Transverse colon (tissue), 4 donors: ENCODE measurements around the gene RPL10. TPM values are rescaled to one million over a fixed set of nuclear protein-coding genes. Genes with fewer than 3 reads are reported as not detected.
A peak's percentile ranks its signal among the peaks of the same experiment; 100 is the strongest.

Source experiments
- DNase-seq: peaks from one replicate; pipeline ENCODE4 v3.0.0-alpha.2; 2019
- H3K27ac ChIP-seq, 4 donors: fragments of 200-600 bp; sonication (generic); 2 replicates each; pipeline ENCODE4 v1.5.1; 2016 to 2018; ENCODE audit warnings: inconsistent platforms in 4 of 4
- H3K27me3 ChIP-seq: fragments of 200-600 bp; sonication (generic); 2 replicates; pipeline ENCODE4 v1.5.1; 2017; ENCODE audit warnings: inconsistent platforms
- H3K36me3 ChIP-seq, 4 donors: fragments of 200-600 bp; sonication (generic); 2 replicates each; pipeline ENCODE4 v1.5.1; 2017 to 2019; ENCODE audit warnings: inconsistent platforms in 4 of 4
- H3K4me1 ChIP-seq, 4 donors: fragments of 200-600 bp; sonication (generic); 2 replicates each; pipeline ENCODE4 v1.5.1; 2017 to 2020; ENCODE audit warnings: inconsistent platforms in 4 of 4
- H3K4me3 ChIP-seq, 4 donors: fragments of 200-600 bp; sonication (generic); 1 replicate in 1 of 4; 2 replicates in 3 of 4; pipeline versions ENCODE4 v1.5.1 to v1.6.1; 2017 to 2019; ENCODE audit warnings: inconsistent platforms in 4 of 4
- H3K9me3 ChIP-seq, 2 donors: fragments of 200-600 bp; sonication (generic); 2 replicates each; pipeline ENCODE4 v1.5.1; 2017 to 2019; ENCODE audit warnings: inconsistent platforms in 2 of 2
- EP300 ChIP-seq: sonication (generic); formaldehyde crosslinking; IDR thresholded peaks from one replicate; pipeline ENCODE4 v1.6.1; 2017; ENCODE audit warnings: antibody characterized with exemption, low read depth
- POLR2A ChIP-seq: fragments of 450-650 bp; IDR thresholded peaks from one replicate; pipeline ENCODE4 v1.6.1; 2016; ENCODE audit warnings: antibody characterized with exemption, mild to moderate bottlenecking, moderate library complexity
- POLR2AphosphoS5 ChIP-seq, 3 donors: sonication (generic); formaldehyde crosslinking; IDR thresholded peaks; one replicate each; pipeline ENCODE4 v1.6.1; 2016; ENCODE audit warnings: antibody characterized with exemption in 3 of 3
- WGBS, 2 donors: methylation state at CpG; one replicate each; pipeline ENCODE4 v1.1.5; 2018; ENCODE audit warnings: low coverage in 1 of 2; 5-methylcytosine and 5-hydroxymethylcytosine counted together
- in situ Hi-C, 4 donors: fragments of 200-750 bp; cut with MboI; loops; one replicate each; pipeline versions ENCODE4 v1.15.0 to v1.15.1; 2017; ENCODE audit warnings: low sequenced_read_pairs in 3 of 4, low pct_ligation_motif_present in 1 of 4, low pct_unique_long_range_greater_than_20kb in 1 of 4
- intact Hi-C: fragments of 100-400 bp; cut with DNase I; formaldehyde crosslinking; loops from one replicate; pipeline ENCODE4 v1.15.1; 2023; ENCODE audit warnings: low total_unique reads
- total RNA-seq, 4 donors: library from RNA; depleted of rRNA; stranded (reverse); fragments of >200 nt; gene quantifications; one replicate each; pipeline ENCODE4 v1.1.0, GENCODE V29; 2016
- TF ChIP-seq, protein P1 (sequence below), 5 experiments: fragments of 200-600 bp in 3 of 5; fragments of 450-650 bp in 2 of 5; sonication (generic) in 3 of 5; IDR thresholded peaks; 1 replicate in 2 of 5; 2 replicates in 3 of 5; pipeline ENCODE4 v1.5.1; 2016 to 2017; ENCODE audit warnings: antibody characterized with exemption in 5 of 5, inconsistent platforms in 3 of 5, mild to moderate bottlenecking in 2 of 5, moderate library complexity in 1 of 5

Gene RPL10
- total RNA-seq, result 1,000 to 10,000 TPM; 1,352 to 4,861 (median 3,415) TPM

DNA sequence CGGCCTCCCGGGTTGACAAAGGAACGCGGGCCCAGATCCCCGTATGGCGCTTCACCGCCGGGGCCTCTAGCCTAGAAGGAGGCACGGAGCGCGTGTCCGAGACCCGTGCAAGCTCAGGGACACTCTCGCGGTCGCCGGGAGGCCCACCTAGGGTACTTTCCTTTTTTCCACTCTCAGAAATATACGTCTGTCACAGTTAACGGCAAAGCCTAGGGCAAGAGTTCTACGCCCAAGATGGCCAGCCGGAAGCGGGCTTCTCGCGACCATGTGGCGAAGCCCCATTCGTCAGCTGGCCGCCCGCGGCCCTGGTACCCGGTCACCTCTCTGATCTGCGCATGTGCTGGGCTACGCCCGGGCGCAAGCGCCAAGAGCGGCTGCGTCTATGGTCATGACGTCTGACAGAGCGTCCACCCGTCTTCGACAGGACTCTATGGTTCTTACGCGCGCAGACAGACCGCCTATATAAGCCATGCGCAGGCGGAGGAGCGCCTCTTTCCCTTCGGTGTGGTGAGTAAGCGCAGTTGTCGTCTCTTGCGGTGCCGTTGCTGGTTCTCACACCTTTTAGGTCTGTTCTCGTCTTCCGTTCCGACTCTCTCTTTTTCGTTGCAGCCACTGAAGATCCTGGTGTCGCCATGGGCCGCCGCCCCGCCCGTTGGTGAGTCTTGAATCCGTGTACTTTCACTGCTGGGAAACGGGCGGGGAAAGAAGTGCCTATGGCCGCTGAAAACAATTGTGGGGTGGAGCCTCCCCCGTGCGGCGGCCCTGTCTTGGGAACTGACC is at the start of gene RPL10:
TSS of gene RPL10 (plus strand) at position 490 of the 780 bp plus-strand sequence. CDS start at position 633, 143 bp downstream.
- WGBS, 2 donors, result 55% methylated on average over 69 of the region's 69 CpGs; no CpG with 5 or more reads in 1 of the 2 donors
- TF ChIP-seq, protein P1, sequence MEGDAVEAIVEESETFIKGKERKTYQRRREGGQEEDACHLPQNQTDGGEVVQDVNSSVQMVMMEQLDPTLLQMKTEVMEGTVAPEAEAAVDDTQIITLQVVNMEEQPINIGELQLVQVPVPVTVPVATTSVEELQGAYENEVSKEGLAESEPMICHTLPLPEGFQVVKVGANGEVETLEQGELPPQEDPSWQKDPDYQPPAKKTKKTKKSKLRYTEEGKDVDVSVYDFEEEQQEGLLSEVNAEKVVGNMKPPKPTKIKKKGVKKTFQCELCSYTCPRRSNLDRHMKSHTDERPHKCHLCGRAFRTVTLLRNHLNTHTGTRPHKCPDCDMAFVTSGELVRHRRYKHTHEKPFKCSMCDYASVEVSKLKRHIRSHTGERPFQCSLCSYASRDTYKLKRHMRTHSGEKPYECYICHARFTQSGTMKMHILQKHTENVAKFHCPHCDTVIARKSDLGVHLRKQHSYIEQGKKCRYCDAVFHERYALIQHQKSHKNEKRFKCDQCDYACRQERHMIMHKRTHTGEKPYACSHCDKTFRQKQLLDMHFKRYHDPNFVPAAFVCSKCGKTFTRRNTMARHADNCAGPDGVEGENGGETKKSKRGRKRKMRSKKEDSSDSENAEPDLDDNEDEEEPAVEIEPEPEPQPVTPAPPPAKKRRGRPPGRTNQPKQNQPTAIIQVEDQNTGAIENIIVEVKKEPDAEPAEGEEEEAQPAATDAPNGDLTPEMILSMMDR (IDR thresholded peaks at IDR 0.05), result no peak
- TF ChIP-seq POLR2A, result peak; percentile 98
- peak; percentile 98 to 100 (median 99) for TF ChIP-seq POLR2AphosphoS5 (IDR thresholded peaks at IDR 0.05)
- H3K4me3 ChIP-seq, result peak within 1 kb of the TSS; percentile 60 to 84 (median 67)
- peaks cover 0 to 20% (median 8%) of the 10 kb centered on the region in 4 donors for H3K4me1 ChIP-seq
- peaks cover 0 to 10% (median 0%) of the 10 kb centered on the region in 4 donors for H3K36me3 ChIP-seq
- in situ Hi-C loops (no loop called here), intact Hi-C loops (loop anchor here (5.0 kb wide), 1 partner anchor 46 kb away; no protein-coding TSS in a partner anchor)
- peak within 1 kb of the TSS; percentile 97 to 99 (median 98) for H3K27ac ChIP-seq
- peak; percentile 94 for DNase-seq
- H3K9me3 ChIP-seq, result no peaks in the 10 kb centered on the region
- H3K27me3 ChIP-seq, result no peaks in the 10 kb centered on the region

DNA sequence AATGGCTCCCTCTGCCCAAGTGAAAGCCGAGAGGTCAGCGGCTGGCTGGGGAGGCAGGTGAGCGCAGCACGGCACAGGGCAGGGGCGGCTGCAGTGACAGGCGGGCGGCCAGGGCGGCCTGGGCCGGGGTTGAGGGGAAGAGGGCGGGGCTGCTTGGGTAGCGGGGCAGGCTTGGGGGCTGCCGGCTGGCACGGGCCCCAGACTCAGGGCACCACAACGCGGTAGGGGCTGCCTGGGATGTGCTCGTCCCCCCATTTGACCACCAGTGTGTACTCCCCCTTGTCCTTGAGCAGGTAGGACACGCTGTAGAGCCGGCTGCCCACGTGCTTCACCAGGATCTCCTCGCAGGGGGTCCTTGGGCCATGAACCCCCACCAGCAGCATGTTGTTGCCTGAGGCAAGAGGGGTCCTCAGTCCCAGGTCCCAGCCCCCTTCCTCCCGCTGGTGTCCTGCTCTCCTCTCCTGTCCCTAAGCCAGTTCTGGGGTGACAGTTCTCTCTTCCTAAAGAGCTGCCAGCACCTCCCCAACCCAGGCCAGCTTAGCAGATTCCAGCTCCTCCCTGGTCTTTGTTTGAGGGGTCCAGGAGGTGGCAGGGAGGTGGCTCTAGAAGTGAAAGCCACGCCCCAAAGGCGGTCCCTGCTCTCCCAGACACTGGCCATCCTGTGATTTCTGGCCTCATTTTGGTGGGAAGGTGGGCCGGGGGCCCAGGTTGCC is 49.4 kb upstream of the RPL10 start:
- intact Hi-C loops, result no loop called here
- TF ChIP-seq POLR2AphosphoS5 (IDR thresholded peaks at IDR 0.05) (peak in 1 of 3 donors; percentile 4), POLR2A (no peak)
- 90% methylated on average over 18 of the region's 24 CpGs; no CpG with 5 or more reads in 1 of the 2 donors for WGBS, 2 donors
- Histone ChIP-seq H3K27me3 (no peaks in the 10 kb centered on the region), H3K9me3 (no peaks in the 10 kb centered on the region), H3K4me1 (peaks cover 0 to 11% (median 5%) of the 10 kb centered on the region in 4 donors), H3K27ac (peak overlapping the region in 3 of 4 donors; percentile 29 to 70 (median 42)), H3K4me3 (no peak overlapping the region), H3K36me3 (peaks cover 0 to 5% (median 0%) of the 10 kb centered on the region in 4 donors)
- DNase-seq, result no peak
- in situ Hi-C loops, result no loop called here

DNA sequence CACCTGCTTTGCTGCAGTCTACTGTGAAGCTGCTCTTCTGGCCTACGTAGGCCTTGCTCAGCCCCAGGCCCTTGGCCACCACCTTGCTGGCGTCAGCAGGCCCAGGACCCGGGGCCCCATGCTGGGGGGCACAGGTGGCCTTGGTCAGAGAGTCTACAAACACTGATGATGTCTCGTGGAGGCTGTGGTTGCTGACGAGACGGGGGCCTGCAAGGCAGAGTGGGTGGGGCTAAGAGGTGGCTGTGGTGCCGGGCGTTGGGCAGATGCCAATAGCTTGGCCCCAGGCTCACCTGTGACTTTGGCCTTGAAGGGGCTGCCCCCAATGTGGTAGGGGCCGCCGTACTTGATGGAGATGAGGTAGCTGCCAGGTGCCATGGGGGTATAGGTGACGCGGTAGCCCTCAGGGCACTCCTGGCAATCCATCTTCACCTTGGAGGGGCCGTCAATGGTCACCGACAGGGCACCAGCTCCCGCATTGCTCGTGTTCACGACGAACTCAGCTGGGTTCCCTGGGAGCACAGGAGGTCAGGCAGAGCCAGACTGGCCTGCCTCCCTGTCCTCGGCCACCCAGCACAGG is 48.7 kb upstream of the RPL10 start:
- in situ Hi-C loops (no loop called here), intact Hi-C loops (no loop called here)
- Histone ChIP-seq H3K36me3 (peaks cover 0 to 5% (median 0%) of the 10 kb centered on the region in 4 donors), H3K4me3 (no peak overlapping the region), H3K4me1 (peaks cover 0 to 11% (median 5%) of the 10 kb centered on the region in 4 donors), H3K27ac (peak overlapping the region in 3 of 4 donors; percentile 29 to 99 (median 70)), H3K9me3 (no peaks in the 10 kb centered on the region), H3K27me3 (no peaks in the 10 kb centered on the region)
- 77% methylated on average over 17 of the region's 19 CpGs; no CpG with 5 or more reads in 1 of the 2 donors for WGBS, 2 donors
- DNase-seq, result peak; percentile 11
- TF ChIP-seq, protein P1 (IDR thresholded peaks at IDR 0.05), result no peak
- no peak for TF ChIP-seq POLR2AphosphoS5 (IDR thresholded peaks at IDR 0.05)
- TF ChIP-seq EP300, result no peak
- no peak for TF ChIP-seq POLR2A

DNA sequence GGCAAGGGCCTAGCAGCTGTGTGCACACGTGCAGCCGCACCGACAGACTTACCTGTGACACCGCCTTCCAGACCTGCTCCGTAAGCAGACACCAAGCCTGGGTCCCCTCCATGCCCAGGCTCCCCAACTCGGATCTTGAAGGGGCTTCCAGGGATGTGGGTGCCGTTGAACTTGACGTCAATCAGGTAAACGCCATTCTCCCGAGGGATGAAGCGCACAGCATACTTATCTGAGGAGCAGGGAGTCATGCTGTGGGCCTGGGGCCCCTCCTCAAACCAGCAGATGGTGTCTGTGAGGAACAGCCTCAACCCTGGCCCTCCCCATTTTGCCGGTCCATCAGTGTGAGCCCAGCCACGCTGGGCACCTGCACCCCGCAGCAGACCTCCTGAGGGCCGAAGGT is 48.2 kb upstream of the RPL10 start:
- H3K27ac ChIP-seq, result peak overlapping the region in 3 of 4 donors; percentile 29 to 99 (median 70)
- 86% methylated on average over 15 of the region's 15 CpGs; no CpG with 5 or more reads in 1 of the 2 donors for WGBS, 2 donors
- H3K27me3 ChIP-seq, result no peaks in the 10 kb centered on the region
- peaks cover 0 to 11% (median 5%) of the 10 kb centered on the region in 4 donors for H3K4me1 ChIP-seq
- H3K9me3 ChIP-seq, result no peaks in the 10 kb centered on the region
- TF ChIP-seq POLR2AphosphoS5 (IDR thresholded peaks at IDR 0.05) (no peak), POLR2A (no peak), EP300 (no peak)
- TF ChIP-seq, protein P1 (IDR thresholded peaks at IDR 0.05), result no peak
- in situ Hi-C loops (no loop called here), intact Hi-C loops (loop anchor here (5.0 kb wide), 1 partner anchor 47 kb away; the partner anchor contains the start of gene RPL10)
- no peak for DNase-seq
- H3K36me3 ChIP-seq, result peaks cover 0 to 5% (median 0%) of the 10 kb centered on the region in 4 donors
- H3K4me3 ChIP-seq, result no peak overlapping the region
